Thoracic aorta (tissue), 2 donors: Measurements from ENCODE around the gene ARGFX. TPM values are rescaled to one million over a fixed set of nuclear protein-coding genes. Genes with fewer than 3 reads are reported as not detected.
A peak's percentile ranks its signal among the peaks of the same experiment; 100 is the strongest.
"Not testable (repeated sequence)": the region's sequence is repeated elsewhere in the genome, so short reads cannot be mapped to it uniquely, and the experiment has no call there.

Experiments
- ATAC-seq: fragments of 150-250 bp; one replicate; pipeline ENCODE4 v1.8.0; 2017; ENCODE audit warnings: low read depth; ENCODE audit not compliant: insufficient number of reproducible peaks, low FRiP score
- DNase-seq: peaks from one replicate; pipeline ENCODE4 v3.0.0-alpha.2; 2020; ENCODE audit warnings: low spot score
- H3K27ac ChIP-seq, 2 donors: fragments of 200-600 bp; sonication (generic); 1 replicate in 1 of 2; 2 replicates in 1 of 2; pipeline ENCODE4 v1.5.1; 2016; ENCODE audit warnings: mild to moderate bottlenecking in 2 of 2, moderate library complexity in 2 of 2
- H3K27me3 ChIP-seq: fragments of 200-600 bp; sonication (generic); replicated peaks from 2 replicates; pipeline ENCODE4 v1.6.0; 2016; ENCODE audit warnings: mild to moderate bottlenecking; ENCODE audit not compliant: insufficient read depth
- H3K36me3 ChIP-seq: fragments of 200-600 bp; sonication (generic); one replicate; pipeline ENCODE4 v1.5.1; 2016
- H3K4me1 ChIP-seq, 2 donors: fragments of 200-600 bp; sonication (generic); 1 replicate in 1 of 2; 2 replicates in 1 of 2; pipeline versions ENCODE4 v1.5.1 to v1.6.0; 2016; ENCODE audit warnings: low read depth in 2 of 2, mild to moderate bottlenecking in 1 of 2; ENCODE audit not compliant: control insufficient read depth in 1 of 2
- H3K4me3 ChIP-seq: fragments of 200-600 bp; sonication (generic); 2 replicates; pipeline ENCODE4 v1.5.1; 2016; ENCODE audit warnings: mild to moderate bottlenecking
- H3K9me3 ChIP-seq: fragments of 200-600 bp; sonication (generic); 2 replicates; pipeline ENCODE4 v1.5.1; 2016
- CTCF ChIP-seq: fragments of 200-600 bp; sonication (generic); IDR thresholded peaks from one replicate; pipeline ENCODE4 v1.5.1; 2019; ENCODE audit warnings: antibody characterized with exemption
- total RNA-seq, 2 donors: library from RNA; depleted of rRNA; stranded (reverse); fragments of >200 nt; gene quantifications; one replicate each; pipeline versions ENCODE4 v1.1.0 to v1.2.3, GENCODE V29; 2016

The ARGFX gene
- total RNA-seq, 2 donors from 2014 or later, result not detected

- ATAC-seq, result no peak
- Histone ChIP-seq H3K36me3 (no peaks in the 10 kb centered on the region), H3K9me3 (no peaks in the 10 kb centered on the region), H3K4me1 (no peaks in the 10 kb centered on the region), H3K27me3 (no peaks in the 10 kb centered on the region), H3K4me3 (no peak overlapping the region), H3K27ac (no peak overlapping the region)
- DNase-seq, result no peak
- TF ChIP-seq CTCF, result no peak
Observed at GRCh38 chr3:121584418-121584817, 16.7 kb downstream of the ARGFX start.

- ATAC-seq (no peak), DNase-seq (no peak)
Observed at GRCh38 chr3:121592856-121593702, 25.3 kb downstream of the ARGFX start, which contains the start of gene FBXO40. Gene FBXO40, plus strand, starts transcription at chr3:121593379. Its CDS starts 27,197 bp downstream, at chr3:121620576.

GRCh38 chr3:121593806-121594205 lies 26.1 kb downstream of the ARGFX start:
- not testable (repeated sequence) for H3K9me3 ChIP-seq, H3K4me3 ChIP-seq, H3K4me1 ChIP-seq, DNase-seq, H3K27ac ChIP-seq, H3K36me3 ChIP-seq, ATAC-seq, H3K27me3 ChIP-seq

More at GRCh38 chr3:121592856-121593702, 25.3 kb downstream of the ARGFX start, which contains the start of gene FBXO40:
- no peaks in the 10 kb centered on the region for H3K9me3 ChIP-seq
- no peaks in the 10 kb centered on the region for H3K27me3 ChIP-seq
- peaks cover 0 to 9% of the 10 kb centered on the region in 2 donors for H3K4me1 ChIP-seq
- no peak within 1 kb of the TSS for H3K27ac ChIP-seq
- no peaks in the 10 kb centered on the region for H3K36me3 ChIP-seq
- TF ChIP-seq CTCF, result no peak
- H3K4me3 ChIP-seq, result peak within 1 kb of the TSS; percentile 11

DNA sequence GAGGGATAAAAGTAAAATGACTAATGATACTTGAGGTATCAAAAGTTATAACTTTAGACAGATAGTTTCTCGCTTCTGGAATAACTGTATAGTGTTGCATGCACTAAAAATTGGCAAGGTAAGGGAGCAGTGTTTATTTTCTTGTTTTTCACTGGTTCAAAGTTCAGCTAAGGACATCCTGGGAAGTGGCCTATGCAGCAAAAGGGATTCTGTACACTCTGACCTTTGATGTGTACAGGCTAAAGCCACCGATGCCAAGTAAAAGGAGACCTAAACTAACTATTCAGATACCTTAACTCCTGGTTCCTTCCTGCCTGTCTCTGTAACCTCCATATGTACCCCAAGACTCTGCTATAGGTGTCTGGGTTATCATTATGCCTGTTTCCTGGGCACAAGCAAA lies 27.1 kb downstream of the ARGFX start:
- no peak overlapping the region for H3K27ac ChIP-seq
- TF ChIP-seq CTCF, result no peak
- H3K36me3 ChIP-seq, result no peaks in the 10 kb centered on the region
- ATAC-seq, result no peak
- H3K4me3 ChIP-seq, result no peak overlapping the region
- no peak for DNase-seq
- H3K27me3 ChIP-seq, result no peaks in the 10 kb centered on the region
- no peaks in the 10 kb centered on the region for H3K9me3 ChIP-seq
- H3K4me1 ChIP-seq, result peaks cover 0 to 9% of the 10 kb centered on the region in 2 donors

DNA sequence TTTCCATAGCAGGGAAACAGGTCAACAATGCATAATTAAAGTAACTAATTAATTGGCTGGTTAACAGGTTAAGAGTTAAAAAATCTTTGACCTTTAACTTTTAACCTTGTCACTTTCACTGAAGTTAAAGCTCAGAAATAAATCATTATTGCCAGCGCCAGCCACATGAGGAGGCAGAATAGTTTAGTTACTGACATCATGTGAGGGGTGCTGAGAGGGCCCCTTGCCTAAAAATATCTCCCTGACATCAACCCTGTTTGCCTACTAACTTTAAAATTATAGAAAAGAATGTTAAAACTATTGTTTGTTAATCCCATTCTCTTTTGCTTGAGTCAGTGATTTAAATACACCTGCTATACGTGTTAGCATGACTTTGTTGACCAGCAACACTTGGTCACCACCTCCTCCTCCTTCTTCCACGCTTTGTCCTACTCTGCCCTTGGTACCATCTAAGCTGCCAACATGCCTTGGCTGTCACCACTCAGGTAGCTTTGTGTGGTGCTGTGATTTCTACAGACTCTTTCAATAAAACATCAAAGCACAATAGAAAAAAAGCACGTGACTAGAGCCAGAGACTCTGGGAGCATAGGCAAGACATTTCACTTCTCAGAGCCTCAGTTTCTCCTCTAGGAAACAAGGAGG lies 28.1 kb downstream of the ARGFX start:
- Histone ChIP-seq H3K27me3 (no peaks in the 10 kb centered on the region), H3K36me3 (no peaks in the 10 kb centered on the region), H3K4me3 (no peak overlapping the region), H3K9me3 (no peaks in the 10 kb centered on the region), H3K27ac (no peak overlapping the region), H3K4me1 (peaks cover 0 to 10% of the 10 kb centered on the region in 2 donors)
- no peak for TF ChIP-seq CTCF
- ATAC-seq (no peak), DNase-seq (no peak)
